Lower lobe of right lung (tissue), 2 donors: Measurements from ENCODE around the gene UPK1B. TPM values are rescaled to one million over a fixed set of nuclear protein-coding genes. Genes with fewer than 3 reads are reported as not detected.

Experiments
- ATAC-seq, 2 donors: fragments of 200-7000 bp; cut with Tn5 transposase; one replicate each; pipeline ENCODE4 v1.9.1; 2020 to 2022; ENCODE audit warnings: mild to moderate bottlenecking in 2 of 2, moderate library complexity in 2 of 2
- DNase-seq: peaks from one replicate; pipeline ENCODE4 v3.0.0-alpha.2; 2020
- H3K27ac ChIP-seq: fragments of 200-600 bp; one replicate; pipeline ENCODE4 v1.8.0; 2022
- H3K27me3 ChIP-seq: fragments of 200-600 bp; one replicate; pipeline ENCODE4 v1.8.0; 2022; ENCODE audit warnings: low read depth
- H3K36me3 ChIP-seq: fragments of 200-600 bp; one replicate; pipeline ENCODE4 v1.8.0; 2022; ENCODE audit warnings: mild to moderate bottlenecking
- H3K4me1 ChIP-seq: fragments of 200-600 bp; one replicate; pipeline ENCODE4 v1.8.0; 2022
- H3K4me3 ChIP-seq: fragments of 200-600 bp; one replicate; pipeline ENCODE4 v1.8.0; 2022; ENCODE audit warnings: mild to moderate bottlenecking
- H3K9me3 ChIP-seq: fragments of 200-600 bp; one replicate; pipeline ENCODE4 v1.8.0; 2022
- intact Hi-C: fragments of 100-400 bp; cut with DNase I; formaldehyde crosslinking; loops from one replicate; pipeline ENCODE4 v1.11.0; 2022
- total RNA-seq: library from RNA; stranded (reverse); fragmentation: NEBNext Ultra II Directional; extraction: Animal tissue kit (Norgen Biotek cat#: 25700); gene quantifications from one replicate; pipeline ENCODE4 v1.2.1, GENCODE V29; 2021
- TF ChIP-seq, protein P1 (sequence below): fragments of 200-600 bp; IDR thresholded peaks from one replicate; pipeline ENCODE4 v1.8.0; 2022; ENCODE audit warnings: antibody characterized with exemption, mild to moderate bottlenecking
- donor health status: DM: no; HTN: yes; CAD: no; lungs with severe emphysema.

UPK1B gene
- total RNA-seq, 1 donor from 2014 or later = not detected

DNA sequence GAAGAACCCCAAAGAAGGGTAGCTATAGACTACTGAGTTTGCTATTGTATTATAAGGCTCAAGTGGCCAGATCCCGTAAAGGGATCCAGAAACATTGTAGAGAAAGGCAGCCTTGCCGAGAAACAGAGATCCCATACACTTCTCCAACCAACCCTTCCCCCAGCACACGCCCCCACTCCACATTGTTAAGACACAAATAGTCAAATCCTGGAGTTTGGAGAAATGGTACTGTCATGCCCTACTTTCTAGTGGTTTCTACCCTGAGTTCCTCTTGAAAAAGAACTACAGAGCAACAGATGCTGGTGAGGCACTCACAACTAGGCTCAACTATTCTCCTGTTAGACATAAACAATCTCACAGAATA, 34.1 kb downstream of the UPK1B start:
- no peak overlapping the region for H3K4me3 ChIP-seq
- TF ChIP-seq, protein P1, sequence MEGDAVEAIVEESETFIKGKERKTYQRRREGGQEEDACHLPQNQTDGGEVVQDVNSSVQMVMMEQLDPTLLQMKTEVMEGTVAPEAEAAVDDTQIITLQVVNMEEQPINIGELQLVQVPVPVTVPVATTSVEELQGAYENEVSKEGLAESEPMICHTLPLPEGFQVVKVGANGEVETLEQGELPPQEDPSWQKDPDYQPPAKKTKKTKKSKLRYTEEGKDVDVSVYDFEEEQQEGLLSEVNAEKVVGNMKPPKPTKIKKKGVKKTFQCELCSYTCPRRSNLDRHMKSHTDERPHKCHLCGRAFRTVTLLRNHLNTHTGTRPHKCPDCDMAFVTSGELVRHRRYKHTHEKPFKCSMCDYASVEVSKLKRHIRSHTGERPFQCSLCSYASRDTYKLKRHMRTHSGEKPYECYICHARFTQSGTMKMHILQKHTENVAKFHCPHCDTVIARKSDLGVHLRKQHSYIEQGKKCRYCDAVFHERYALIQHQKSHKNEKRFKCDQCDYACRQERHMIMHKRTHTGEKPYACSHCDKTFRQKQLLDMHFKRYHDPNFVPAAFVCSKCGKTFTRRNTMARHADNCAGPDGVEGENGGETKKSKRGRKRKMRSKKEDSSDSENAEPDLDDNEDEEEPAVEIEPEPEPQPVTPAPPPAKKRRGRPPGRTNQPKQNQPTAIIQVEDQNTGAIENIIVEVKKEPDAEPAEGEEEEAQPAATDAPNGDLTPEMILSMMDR = no peak
- peaks cover 10% of the 10 kb centered on the region for H3K4me1 ChIP-seq
- DNase-seq (no peak), ATAC-seq (no peak)
- intact Hi-C loops = no loop called here
- no peaks in the 10 kb centered on the region for H3K27me3 ChIP-seq
- H3K36me3 ChIP-seq = peaks cover 30% of the 10 kb centered on the region
- no peak overlapping the region for H3K27ac ChIP-seq
- no peaks in the 10 kb centered on the region for H3K9me3 ChIP-seq

- Histone ChIP-seq H3K4me1 (peaks cover 10% of the 10 kb centered on the region), H3K36me3 (peaks cover 67% of the 10 kb centered on the region), H3K27me3 (no peaks in the 10 kb centered on the region), H3K4me3 (no peak overlapping the region), H3K27ac (no peak overlapping the region), H3K9me3 (no peaks in the 10 kb centered on the region)
- TF ChIP-seq, protein P1 = no peak
- intact Hi-C loops = no loop called here
- DNase-seq (no peak), ATAC-seq (no peak)
These were observed 37.8 kb downstream of the UPK1B start for GRCh38 chr3:119211193-119211592.

DNA sequence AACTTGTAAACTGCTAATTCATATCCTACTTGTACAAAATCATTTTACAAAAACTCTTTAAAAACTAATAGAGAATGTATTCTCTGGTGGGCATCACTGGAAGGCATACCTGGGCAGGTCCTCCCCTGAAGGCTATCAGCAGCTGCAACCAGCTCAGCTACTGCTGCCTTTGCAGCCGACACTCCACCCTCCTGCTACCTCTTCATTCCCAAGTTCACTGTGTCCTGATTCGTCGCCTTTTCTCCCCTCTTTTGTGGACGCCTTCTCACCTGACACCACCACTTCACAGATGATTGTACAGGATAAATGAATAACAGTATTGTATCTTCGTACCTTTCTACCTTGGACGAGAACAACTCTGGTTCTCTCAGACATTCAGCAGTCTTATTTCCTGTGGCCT, 38.4 kb downstream of the UPK1B start:
- TF ChIP-seq, protein P1 = no peak
- Histone ChIP-seq H3K4me1 (peaks cover 7% of the 10 kb centered on the region), H3K27me3 (no peaks in the 10 kb centered on the region), H3K4me3 (no peak overlapping the region), H3K27ac (no peak overlapping the region), H3K36me3 (peaks cover 72% of the 10 kb centered on the region), H3K9me3 (no peaks in the 10 kb centered on the region)
- DNase-seq (no peak), ATAC-seq (no peak)
- intact Hi-C loops = no loop called here

DNA sequence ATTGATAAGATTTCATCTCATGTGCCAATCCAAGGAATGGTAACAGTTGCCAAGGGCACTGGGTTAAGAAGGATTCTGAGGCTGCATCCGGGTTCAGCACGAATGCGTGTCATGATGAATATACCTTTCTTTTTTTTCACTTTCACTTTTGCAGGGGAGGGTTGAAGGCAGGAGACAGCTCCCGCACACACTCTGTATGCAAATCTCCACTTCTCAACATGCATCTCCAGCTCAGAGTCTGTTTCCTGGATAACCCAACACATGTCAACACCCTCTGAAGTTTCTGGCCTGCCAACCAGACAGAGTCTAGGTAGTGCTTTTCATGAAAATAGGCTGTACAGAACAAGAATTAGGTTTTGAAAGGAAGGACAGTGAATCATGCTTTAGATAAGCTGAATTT, 45.7 kb downstream of the UPK1B start:
- ATAC-seq (no peak), DNase-seq (no peak)
- Histone ChIP-seq H3K4me1 (no peaks in the 10 kb centered on the region), H3K27me3 (no peaks in the 10 kb centered on the region), H3K9me3 (no peaks in the 10 kb centered on the region), H3K36me3 (peaks cover 96% of the 10 kb centered on the region), H3K4me3 (no peak overlapping the region), H3K27ac (no peak overlapping the region)
- intact Hi-C loops = no loop called here
- TF ChIP-seq, protein P1 = no peak

DNA sequence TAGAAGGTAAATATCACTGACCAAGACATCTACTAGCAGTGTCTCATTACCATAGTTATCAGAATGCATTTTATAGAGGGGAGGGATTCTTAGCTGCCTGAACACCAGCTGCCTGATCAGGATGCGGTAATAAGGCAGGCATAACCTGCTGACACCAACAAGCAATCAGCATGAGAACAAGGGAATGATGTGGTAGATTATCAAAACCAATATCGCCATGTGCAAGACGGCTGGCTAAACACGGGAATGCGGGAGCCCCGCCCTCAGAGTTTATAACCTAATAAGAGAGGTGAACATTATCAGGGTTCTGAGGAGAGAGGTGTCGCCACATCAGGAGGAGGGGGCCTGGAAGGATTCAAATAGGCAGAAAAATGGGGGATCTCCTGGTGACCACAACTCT, 46.8 kb downstream of the UPK1B start:
- TF ChIP-seq, protein P1 = no peak
- Histone ChIP-seq H3K4me3 (no peak overlapping the region), H3K9me3 (no peaks in the 10 kb centered on the region), H3K36me3 (peaks cover 90% of the 10 kb centered on the region), H3K4me1 (no peaks in the 10 kb centered on the region), H3K27me3 (no peaks in the 10 kb centered on the region), H3K27ac (no peak overlapping the region)
- DNase-seq (no peak), ATAC-seq (no peak)
- intact Hi-C loops = no loop called here
